HAP-1 (cell line): Measurements from ENCODE around the gene GALR2.
A peak's percentile ranks its signal among the peaks of the same experiment; 100 is the strongest.
"Not testable (repeated sequence)": the region's sequence is repeated elsewhere in the genome, so short reads cannot be mapped to it uniquely, and the experiment has no call there.

Experiments used
- DNase-seq, 2 experiments: peaks; one replicate each; pipeline ENCODE4 v3.0.0-alpha.2; 2016 to 2020; ENCODE audit warnings: low spot score in 2 of 2
- H3K27me3 ChIP-seq: fragments of 250-450 bp; sonication (Bioruptor Pico); 2 replicates; pipeline ENCODE4 v1.5.1; 2020; ENCODE audit warnings: low read depth, mild to moderate bottlenecking, moderate library complexity
- H3K36me3 ChIP-seq: fragments of 250-450 bp; sonication (Bioruptor Pico); replicated peaks from 2 replicates; pipeline ENCODE4 v1.5.1; 2020; ENCODE audit warnings: mild to moderate bottlenecking
- H3K4me1 ChIP-seq: fragments of 250-450 bp; sonication (Bioruptor Pico); 2 replicates; pipeline ENCODE4 v1.5.1; 2020; ENCODE audit warnings: mild to moderate bottlenecking
- H3K4me3 ChIP-seq: fragments of 250-450 bp; sonication (Bioruptor Pico); 2 replicates; pipeline ENCODE4 v1.5.1; 2020; ENCODE audit warnings: mild to moderate bottlenecking, moderate library complexity
- H3K9me3 ChIP-seq: fragments of 250-450 bp; sonication (Bioruptor Pico); 2 replicates; pipeline ENCODE4 v1.5.1; 2020; ENCODE audit warnings: mild to moderate bottlenecking, moderate library complexity
- in situ Hi-C: fragments of 300-500 bp; cut with MboI; formaldehyde crosslinking; loops from 3 replicates; pipeline ENCODE4 v1.14.3; 2020; ENCODE audit warnings: low sequenced_read_pairs, inconsistent platforms, mixed read lengths

The GALR2 gene

GRCh38 chr17:76063875-76064546 lies 10.6 kb upstream of the GALR2 start:
- Histone ChIP-seq H3K4me1 (no peaks in the 10 kb centered on the region; the same call in 1 of the 2 replicates), H3K9me3 (no peaks in the 10 kb centered on the region), H3K27me3 (no peaks in the 10 kb centered on the region), H3K4me3 (no peak overlapping the region), H3K36me3 (peaks cover 73% of the 10 kb centered on the region)
- no peak for DNase-seq
- in situ Hi-C loops, result no loop called here

GRCh38 chr17:76065775-76066174 lies 8.8 kb upstream of the GALR2 start:
- in situ Hi-C loops, result no loop called here
- peaks cover under 1% of the 10 kb centered on the region for H3K4me1 ChIP-seq
- no peak overlapping the region for H3K4me3 ChIP-seq
- H3K36me3 ChIP-seq, result peaks cover 62% of the 10 kb centered on the region
- H3K27me3 ChIP-seq, result no peaks in the 10 kb centered on the region
- no peaks in the 10 kb centered on the region for H3K9me3 ChIP-seq
- DNase-seq, result peak in 1 of 2 experiments; percentile 50

DNA sequence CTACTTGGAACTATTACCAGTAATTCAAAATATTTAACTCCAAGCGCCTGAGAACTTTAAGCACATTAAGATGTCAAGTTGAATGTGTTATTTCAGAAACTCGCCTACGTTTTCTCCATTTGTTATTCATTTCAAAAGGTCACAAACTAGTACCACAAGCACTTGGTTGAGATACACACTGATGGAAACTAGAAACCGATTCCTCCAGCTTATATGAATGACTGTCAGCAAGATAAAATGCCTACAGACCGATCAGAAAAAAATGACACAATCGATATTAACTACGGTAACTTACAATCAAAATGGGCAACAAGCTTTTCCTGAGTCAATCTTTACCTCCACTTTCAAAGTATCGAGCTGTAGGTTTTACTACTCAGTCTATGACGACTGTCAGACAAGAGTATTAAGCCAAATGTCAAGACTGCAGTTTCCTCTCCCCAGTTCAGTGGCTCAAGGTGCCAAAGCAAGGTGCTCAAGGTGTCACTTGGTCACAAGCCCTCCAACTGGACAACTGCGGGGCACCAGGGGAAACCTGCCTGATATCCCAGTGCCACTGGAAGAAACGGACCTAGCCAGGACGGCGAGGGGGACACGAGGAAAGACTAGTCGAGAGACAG lies 2.9 kb upstream of the GALR2 start:
- H3K9me3 ChIP-seq, result no peaks in the 10 kb centered on the region
- no peaks in the 10 kb centered on the region; the same call in 1 of the 2 replicates for H3K27me3 ChIP-seq
- in situ Hi-C loops, result no loop called here
- DNase-seq, result no peak
- peaks cover 14% of the 10 kb centered on the region for H3K36me3 ChIP-seq
- peaks cover 8% of the 10 kb centered on the region for H3K4me1 ChIP-seq
- H3K4me3 ChIP-seq, result peak overlapping the region; percentile 64

GRCh38 chr17:76072148-76072858 lies 2.3 kb upstream of the GALR2 start, which contains the start of gene SRP68:
SRP68 (minus strand) TSS chr17:76072517; CDS start chr17:76072491, 26 bp downstream.
- H3K4me3 ChIP-seq, result peak within 1 kb of the TSS; percentile 64
- DNase-seq, result peak; percentile 91 to 96
- peaks cover 8% of the 10 kb centered on the region for H3K4me1 ChIP-seq
- in situ Hi-C loops, result no loop called here
- no peaks in the 10 kb centered on the region for H3K9me3 ChIP-seq
- no peaks in the 10 kb centered on the region; the same call in 1 of the 2 replicates for H3K27me3 ChIP-seq
- peaks cover 7% of the 10 kb centered on the region for H3K36me3 ChIP-seq

DNA sequence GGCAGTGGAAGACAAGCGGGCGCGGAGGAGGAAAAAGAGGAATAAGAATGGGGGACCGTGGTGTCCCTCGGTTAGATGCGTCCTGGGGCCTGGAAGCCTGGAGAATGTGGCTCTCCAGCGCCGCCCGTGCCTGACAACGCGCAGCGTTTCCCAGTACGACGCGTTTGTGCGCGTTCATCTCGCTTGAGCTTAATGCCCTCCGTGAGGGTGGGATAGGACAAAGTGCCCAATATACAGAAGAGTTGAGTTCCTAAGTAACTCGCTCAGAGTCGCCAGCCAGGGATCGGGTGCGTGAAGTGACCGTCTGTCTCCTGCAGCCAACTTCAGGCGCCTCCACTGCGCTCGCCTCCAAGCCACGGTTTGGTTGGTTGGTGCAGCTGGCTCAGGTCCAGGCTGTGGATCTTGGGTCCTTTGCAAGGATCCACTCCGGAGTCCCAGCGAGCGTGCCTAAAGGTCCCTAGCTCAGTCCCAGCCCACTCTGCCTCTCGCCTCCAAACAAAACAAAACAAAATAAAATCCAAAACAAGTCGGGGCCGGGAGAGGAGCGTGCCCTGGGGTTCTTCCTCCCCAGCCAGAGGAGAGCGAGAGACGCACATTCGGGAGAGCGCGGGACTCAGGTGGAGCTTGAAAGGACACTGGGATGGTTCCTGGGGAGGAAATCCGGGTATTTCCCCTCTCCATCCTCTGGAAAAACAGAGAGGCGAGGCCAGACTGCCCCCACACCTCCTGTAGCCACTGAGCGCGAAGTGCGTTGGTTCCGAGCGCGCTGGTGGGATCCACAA lies 974 bp downstream of the GALR2 start:
- DNase-seq, result no peak
- peaks cover 8% of the 10 kb centered on the region for H3K4me1 ChIP-seq
- H3K36me3 ChIP-seq, result no peaks in the 10 kb centered on the region
- H3K27me3 ChIP-seq, result peaks cover 20% of the 10 kb centered on the region
- H3K4me3 ChIP-seq, result no peak overlapping the region
- H3K9me3 ChIP-seq, result no peaks in the 10 kb centered on the region
- in situ Hi-C loops, result no loop called here

- no peak overlapping the region for H3K4me3 ChIP-seq
These were observed 1.7 kb downstream of the GALR2 start for GRCh38 chr17:76076146-76076764.

GRCh38 chr17:76076765-76077583 lies 2.4 kb downstream of the GALR2 start:
- H3K36me3 ChIP-seq, result no peaks in the 10 kb centered on the region
- H3K27me3 ChIP-seq, result peaks cover 20% of the 10 kb centered on the region
- no peaks in the 10 kb centered on the region for H3K9me3 ChIP-seq
- H3K4me1 ChIP-seq, result no peaks in the 10 kb centered on the region
- DNase-seq, result no peak
- in situ Hi-C loops, result no loop called here
- H3K4me3 ChIP-seq, result no peak overlapping the region

More at GRCh38 chr17:76076146-76076764, 1.7 kb downstream of the GALR2 start:
- Histone ChIP-seq H3K36me3 (no peaks in the 10 kb centered on the region), H3K27me3 (peaks cover 20% of the 10 kb centered on the region), H3K4me1 (peaks cover 2% of the 10 kb centered on the region), H3K9me3 (no peaks in the 10 kb centered on the region)
- no peak for DNase-seq
- in situ Hi-C loops, result no loop called here

GRCh38 chr17:76077584-76078110 lies 3.1 kb downstream of the GALR2 start:
- H3K36me3 ChIP-seq, result peaks cover 4% of the 10 kb centered on the region
- no peaks in the 10 kb centered on the region for H3K9me3 ChIP-seq
- in situ Hi-C loops, result no loop called here
- peaks cover 20% of the 10 kb centered on the region for H3K27me3 ChIP-seq
- no peak for DNase-seq
- no peak overlapping the region for H3K4me3 ChIP-seq
- no peaks in the 10 kb centered on the region for H3K4me1 ChIP-seq

DNA sequence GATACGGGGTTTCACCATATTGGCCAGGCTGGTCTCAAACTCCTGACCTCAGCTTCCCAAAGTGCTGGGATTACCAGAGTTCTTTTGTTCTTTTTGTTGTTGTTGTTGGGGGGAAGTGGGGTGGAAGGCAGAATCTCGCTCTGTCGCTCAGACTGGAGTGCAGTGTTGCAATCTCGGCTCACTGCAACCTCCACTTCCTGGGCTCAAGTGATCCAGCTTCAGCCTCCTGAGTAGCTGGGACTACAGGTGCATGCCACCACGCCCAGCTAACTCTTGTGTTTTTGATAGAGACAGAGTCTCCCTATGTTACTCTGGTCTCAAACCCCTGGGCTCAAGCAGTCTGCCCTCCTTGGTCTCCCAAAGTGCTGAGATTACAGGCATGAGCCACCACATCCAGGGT lies 3.8 kb downstream of the GALR2 start:
- H3K4me1 ChIP-seq, H3K4me3 ChIP-seq, in situ Hi-C loops, H3K9me3 ChIP-seq, DNase-seq: not testable (repeated sequence)
- Histone ChIP-seq H3K27me3 (peaks cover 20% of the 10 kb centered on the region), H3K36me3 (peaks cover 11% of the 10 kb centered on the region)

GRCh38 chr17:76078860-76079534 lies 4.4 kb downstream of the GALR2 start, which contains the start of gene ZACN:
ZACN (plus strand) TSS chr17:76079182; CDS start chr17:76079265, 83 bp downstream.
- in situ Hi-C loops, result no loop called here
- no peak within 1 kb of the TSS for H3K4me3 ChIP-seq
- peaks cover 15% of the 10 kb centered on the region for H3K36me3 ChIP-seq
- H3K27me3 ChIP-seq, result peaks cover 20% of the 10 kb centered on the region
- DNase-seq, result no peak
- H3K4me1 ChIP-seq, result no peaks in the 10 kb centered on the region
- H3K9me3 ChIP-seq, result no peaks in the 10 kb centered on the region

GRCh38 chr17:76079535-76079955 lies 5.0 kb downstream of the GALR2 start:
- Histone ChIP-seq H3K4me1 (no peaks in the 10 kb centered on the region), H3K9me3 (no peaks in the 10 kb centered on the region), H3K4me3 (no peak overlapping the region), H3K27me3 (peaks cover 20% of the 10 kb centered on the region), H3K36me3 (peaks cover 19% of the 10 kb centered on the region)
- in situ Hi-C loops, result no loop called here
- DNase-seq, result no peak
